Stimulated activated CD8-positive, alpha-beta memory T cell treated with anti-CD3 and anti-CD28 coated beads, Interleukin-4, amount 100 ng/mL, for 24 hours (primary cell): Measurements from ENCODE around the gene HDAC1.

Experiments used
- DNase-seq: peaks from one replicate; pipeline ENCODE4 v3.0.0-alpha.2; 2020; ENCODE audit warnings: low read depth

The HDAC1 gene

DNA sequence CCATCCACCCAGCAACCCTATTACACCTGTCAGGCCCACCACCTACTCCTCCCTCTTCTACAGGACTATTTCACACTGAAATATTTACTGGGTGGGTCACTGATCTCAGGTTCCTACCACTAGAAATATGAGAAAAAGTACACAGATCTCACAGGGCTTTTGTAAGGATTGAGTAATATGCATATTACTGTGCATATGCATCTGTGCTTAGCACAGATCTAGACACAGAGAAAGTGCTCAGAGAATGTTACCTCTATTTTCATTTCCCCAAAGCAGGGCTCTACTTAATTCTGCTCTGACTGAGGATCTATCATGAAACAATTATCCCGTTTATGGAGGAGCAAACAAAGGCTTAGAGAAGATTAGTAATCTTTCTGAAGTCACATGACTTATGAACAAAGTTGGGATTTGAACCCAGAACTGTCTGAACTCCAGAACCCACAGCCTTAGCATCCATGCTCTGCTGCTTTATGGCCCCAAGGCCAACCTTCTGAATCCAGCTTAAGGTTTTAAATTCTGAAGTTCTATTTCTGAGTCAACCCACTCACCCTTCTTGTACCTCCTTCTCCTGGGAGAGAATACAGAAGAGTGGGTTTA lies 82.2 kb downstream of the HDAC1 start:
- no peak for DNase-seq

DNA sequence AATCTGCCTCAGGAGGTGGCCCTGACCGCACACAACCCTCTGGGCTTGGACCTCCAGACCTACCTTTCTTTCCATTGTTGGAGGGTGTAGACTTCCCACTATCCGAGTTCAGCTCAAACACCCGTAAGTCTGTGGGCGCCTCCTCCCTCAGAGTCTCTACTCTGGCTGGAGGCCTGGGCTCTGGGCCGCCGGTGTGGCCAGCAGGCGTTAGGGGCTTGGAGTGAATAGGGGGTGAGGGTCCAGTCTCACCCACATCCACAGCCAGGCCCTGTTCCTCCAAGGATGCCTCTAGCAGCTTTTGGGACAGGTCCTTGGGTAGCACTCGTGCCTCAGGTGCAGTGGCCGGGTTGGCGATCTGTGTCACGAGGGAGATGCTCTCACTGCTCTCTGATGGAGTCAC lies 84.3 kb downstream of the HDAC1 start:
- no peak for DNase-seq

DNA sequence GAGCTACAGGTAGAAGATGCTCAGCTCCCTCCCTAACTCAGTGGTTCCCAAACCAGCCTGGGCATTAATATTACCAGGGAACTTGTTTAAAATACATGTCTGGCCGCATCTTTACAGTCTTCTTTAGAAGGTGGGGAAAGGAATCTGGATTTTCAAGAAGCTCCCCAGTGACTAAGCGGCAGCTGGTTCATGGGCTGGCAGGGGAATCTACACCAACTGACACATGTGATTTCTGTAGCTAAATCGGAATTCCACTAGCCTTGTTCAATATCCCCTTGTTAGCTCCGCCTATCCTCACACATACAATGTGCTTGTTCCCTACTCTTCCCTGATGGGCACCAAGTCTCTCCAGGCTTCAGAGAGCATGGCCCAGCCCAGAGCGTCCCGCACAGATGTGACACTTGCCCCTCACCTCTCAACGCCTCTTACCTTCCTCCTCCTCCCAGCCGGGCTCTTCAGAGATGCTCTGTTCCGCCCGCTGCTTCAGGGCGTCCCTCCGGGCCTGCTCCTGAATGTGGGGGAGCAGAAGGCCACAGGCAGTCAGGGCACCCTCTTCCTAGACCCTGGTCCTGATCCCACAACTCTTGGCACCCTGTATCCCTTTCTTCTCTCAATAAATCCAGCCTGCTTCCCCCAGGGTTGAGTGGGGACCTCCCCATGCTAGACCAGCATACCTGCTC lies 85.8 kb downstream of the HDAC1 start:
- no peak for DNase-seq

- DNase-seq: no peak
Observed at GRCh38 chr1:32380057-32380456, 88.2 kb downstream of the HDAC1 start.
